GM18519 (cell line): Measurements from ENCODE around the gene TAF4.

Source experiments
- ATAC-seq: cut with Tn5 transposase; IDR thresholded peaks from one replicate; pipeline ENCODE4 v1.9.1; 2021; ENCODE audit warnings: mild to moderate bottlenecking, moderate library complexity; ENCODE audit not compliant: unreplicated experiment, low FRiP score

Gene TAF4

GRCh38 chr20:62045118-62045517 is 20.6 kb downstream of the TAF4 start:
- ATAC-seq = no peak

- ATAC-seq = no peak
Measured at GRCh38 chr20:62044631-62045030, 21.1 kb downstream of the TAF4 start.

GRCh38 chr20:62043131-62043914 is 22.4 kb downstream of the TAF4 start:
- ATAC-seq = no peak

- no peak for ATAC-seq
Measured at GRCh38 chr20:62042025-62042820, 23.5 kb downstream of the TAF4 start.

- no peak for ATAC-seq
Measured at GRCh38 chr20:62040933-62041332, 24.7 kb downstream of the TAF4 start.

- ATAC-seq = no peak
Measured at GRCh38 chr20:62040381-62040922, 25.2 kb downstream of the TAF4 start.

GRCh38 chr20:62039738-62040137 is 25.9 kb downstream of the TAF4 start:
- no peak for ATAC-seq

GRCh38 chr20:62032609-62033368 is 32.9 kb downstream of the TAF4 start:
- ATAC-seq = no peak

GRCh38 chr20:62031462-62032092 is 34.1 kb downstream of the TAF4 start:
- no peak for ATAC-seq

- peak; percentile 61 for ATAC-seq
Measured at GRCh38 chr20:62030834-62031434, 34.7 kb downstream of the TAF4 start.

- ATAC-seq = no peak
Measured at GRCh38 chr20:62030357-62030756, 35.3 kb downstream of the TAF4 start.

GRCh38 chr20:62029949-62030348 is 35.7 kb downstream of the TAF4 start:
- ATAC-seq = no peak

GRCh38 chr20:62029296-62029695 is 36.4 kb downstream of the TAF4 start:
- no peak for ATAC-seq

- ATAC-seq = no peak
Measured at GRCh38 chr20:62028384-62028783, 37.3 kb downstream of the TAF4 start.

- ATAC-seq = no peak
Measured at GRCh38 chr20:62027698-62028321, 37.9 kb downstream of the TAF4 start.

- ATAC-seq = no peak
Measured at GRCh38 chr20:62027116-62027515, 38.6 kb downstream of the TAF4 start.

- ATAC-seq = no peak
Measured at GRCh38 chr20:62026564-62026856, 39.2 kb downstream of the TAF4 start.

- no peak for ATAC-seq
Measured at GRCh38 chr20:62025832-62026563, 39.7 kb downstream of the TAF4 start.

- no peak for ATAC-seq
Measured at GRCh38 chr20:62025394-62025793, 40.3 kb downstream of the TAF4 start.
